ENCODE data around the gene NACA2.
"Not testable (repeated sequence)": the region's sequence is repeated elsewhere in the genome, so short reads cannot be mapped to it uniquely, and the experiment has no call there.

NACA2 gene

GRCh38 chr17:61587242-61587641 is 3.8 kb downstream of the NACA2 start:
- no peak for TF ChIP-seq CTCF (IDR thresholded peaks at IDR 0.05)
- no peaks in the 10 kb centered on the region for H3K9me3 ChIP-seq

GRCh38 chr17:61586622-61587021 is 4.4 kb downstream of the NACA2 start:
- not testable (repeated sequence) for H3K4me1 ChIP-seq (ENCODE audit: control insufficient read depth in 1 of 2, insufficient read depth in 1 of 2, low read depth in 1 of 2, low read length in 1 of 2); H3K4me3 ChIP-seq (ENCODE audit: low read depth in 1 of 2, low read length in 1 of 2); H3K36me3 ChIP-seq; H3K9me3 ChIP-seq; H3K27ac ChIP-seq
- peaks cover 53% of the 10 kb centered on the region for H3K27me3 ChIP-seq

More at GRCh38 chr17:61587242-61587641, 3.8 kb downstream of the NACA2 start:
- no peak overlapping the region for H3K4me3 ChIP-seq (ENCODE audit: low read depth in 1 of 2, low read length in 1 of 2)
- peaks cover 51% of the 10 kb centered on the region for H3K27me3 ChIP-seq
- no peaks in the 10 kb centered on the region for H3K4me1 ChIP-seq (ENCODE audit: control insufficient read depth in 1 of 2, insufficient read depth in 1 of 2, low read depth in 1 of 2, low read length in 1 of 2)
- H3K36me3 ChIP-seq: no peaks in the 10 kb centered on the region
- no peak overlapping the region for H3K27ac ChIP-seq

- no peak for TF ChIP-seq CTCF (IDR thresholded peaks at IDR 0.05)
- Histone ChIP-seq H3K4me1 (ENCODE audit: control insufficient read depth in 1 of 2, insufficient read depth in 1 of 2, low read depth in 1 of 2, low read length in 1 of 2) (no peaks in the 10 kb centered on the region), H3K9me3 (no peaks in the 10 kb centered on the region), H3K27ac (no peak overlapping the region), H3K27me3 (peaks cover 58% of the 10 kb centered on the region), H3K4me3 (ENCODE audit: low read depth in 1 of 2, low read length in 1 of 2) (no peak overlapping the region), H3K36me3 (no peaks in the 10 kb centered on the region)
Observed at GRCh38 chr17:61586031-61586566, 4.9 kb downstream of the NACA2 start.

- Histone ChIP-seq H3K9me3 (no peaks in the 10 kb centered on the region), H3K36me3 (no peaks in the 10 kb centered on the region), H3K27me3 (peaks cover 69% of the 10 kb centered on the region), H3K27ac (no peak overlapping the region), H3K4me3 (ENCODE audit: low read depth in 1 of 2, low read length in 1 of 2) (no peak overlapping the region), H3K4me1 (ENCODE audit: control insufficient read depth in 1 of 2, insufficient read depth in 1 of 2, low read depth in 1 of 2, low read length in 1 of 2) (no peaks in the 10 kb centered on the region)
- no peak for TF ChIP-seq CTCF (IDR thresholded peaks at IDR 0.05)
Observed at GRCh38 chr17:61584866-61585265, 6.2 kb downstream of the NACA2 start.

GRCh38 chr17:61584266-61584665 is 6.8 kb downstream of the NACA2 start:
- no peaks in the 10 kb centered on the region for H3K9me3 ChIP-seq
- H3K27me3 ChIP-seq: peaks cover 69% of the 10 kb centered on the region
- H3K27ac ChIP-seq: no peak overlapping the region
- no peaks in the 10 kb centered on the region for H3K4me1 ChIP-seq (ENCODE audit: control insufficient read depth in 1 of 2, insufficient read depth in 1 of 2, low read depth in 1 of 2, low read length in 1 of 2)
- no peaks in the 10 kb centered on the region for H3K36me3 ChIP-seq
- no peak for TF ChIP-seq CTCF (IDR thresholded peaks at IDR 0.05)
- H3K4me3 ChIP-seq (ENCODE audit: low read depth in 1 of 2, low read length in 1 of 2): no peak overlapping the region

GRCh38 chr17:61583660-61584264 is 7.3 kb downstream of the NACA2 start:
- Histone ChIP-seq H3K27ac (no peak overlapping the region), H3K27me3 (peaks cover 68% of the 10 kb centered on the region), H3K4me3 (ENCODE audit: low read depth in 1 of 2, low read length in 1 of 2) (no peak overlapping the region), H3K36me3 (no peaks in the 10 kb centered on the region), H3K4me1 (ENCODE audit: control insufficient read depth in 1 of 2, insufficient read depth in 1 of 2, low read depth in 1 of 2, low read length in 1 of 2) (no peaks in the 10 kb centered on the region), H3K9me3 (no peaks in the 10 kb centered on the region)
- TF ChIP-seq CTCF (IDR thresholded peaks at IDR 0.05): no peak

All from neutrophil (primary cell).